CD14-positive monocyte (primary cell): Measurements from ENCODE around the gene ZNF524. TPM values are rescaled to one million over a fixed set of nuclear protein-coding genes. Genes with fewer than 3 reads are reported as not detected.

Experiments
- DNase-seq, 3 donors: peaks; one replicate each; pipeline ENCODE4 v3.0.0-alpha.2; 2011 to 2022
- H2AFZ ChIP-seq: 2 replicates; pipeline ENCODE4 v1.6.0; 2012; ENCODE audit warnings: mild to moderate bottlenecking, low read depth, low read length, inconsistent platforms; ENCODE audit not compliant: insufficient read depth, poor library complexity, severe bottlenecking
- H3K27ac ChIP-seq, 2 donors: 1 replicate in 1 of 2; 2 replicates in 1 of 2; pipeline ENCODE4 v1.5.1; 2012 to 2013; ENCODE audit warnings: low read length in 2 of 2, control low read depth in 1 of 2, inconsistent platforms in 1 of 2, low read depth in 1 of 2, mild to moderate bottlenecking in 1 of 2
- H3K27me3 ChIP-seq, 2 donors: one replicate each; pipeline versions ENCODE4 v1.6.0 to v1.6.1; 2011 to 2013; ENCODE audit warnings: low read length in 2 of 2; ENCODE audit not compliant: control insufficient read depth in 2 of 2, insufficient read depth in 2 of 2
- H3K36me3 ChIP-seq, 2 donors: replicated peaks in 1 of 2; 1 replicate in 1 of 2; 2 replicates in 1 of 2; pipeline versions ENCODE4 v1.5.1 to v1.6.1; 2012 to 2013; ENCODE audit warnings: low read length in 2 of 2, control low read depth in 1 of 2, inconsistent platforms in 1 of 2, mild to moderate bottlenecking in 1 of 2; ENCODE audit not compliant: insufficient read depth in 2 of 2, control insufficient read depth in 1 of 2
- H3K4me1 ChIP-seq, 2 donors: 1 replicate in 1 of 2; 2 replicates in 1 of 2; pipeline versions ENCODE4 v1.5.1 to v1.6.1; 2012 to 2013; ENCODE audit warnings: low read length in 2 of 2, control low read depth in 1 of 2, inconsistent platforms in 1 of 2, mild to moderate bottlenecking in 1 of 2, moderate library complexity in 1 of 2; ENCODE audit not compliant: insufficient read depth in 2 of 2, control insufficient read depth in 1 of 2
- H3K4me2 ChIP-seq: replicated peaks from 2 replicates; pipeline ENCODE3; 2012; ENCODE audit warnings: low read length, moderate library complexity, mild to moderate bottlenecking; ENCODE audit not compliant: poor library complexity, severe bottlenecking; ENCODE audit errors: extremely low read depth
- H3K4me3 ChIP-seq, 3 experiments: fragments of 200-600 bp in 1 of 3; sonication (generic) in 1 of 3; replicated peaks in 1 of 3; 1 replicate in 2 of 3; 2 replicates in 1 of 3; pipeline ENCODE4 v1.5.1; 2011 to 2013; ENCODE audit warnings: low read length in 3 of 3, mild to moderate bottlenecking in 3 of 3, control low read depth in 2 of 3, low read depth in 2 of 3, inconsistent platforms in 1 of 3, moderate library complexity in 1 of 3
- H3K79me2 ChIP-seq: 2 replicates; pipeline ENCODE4 v1.6.0; 2012; ENCODE audit warnings: mild to moderate bottlenecking, control low read depth, inconsistent platforms, low read length, moderate library complexity; ENCODE audit not compliant: insufficient read depth
- H3K9ac ChIP-seq: 2 replicates; pipeline ENCODE4 v1.6.0; 2017; ENCODE audit warnings: low read length, mild to moderate bottlenecking; ENCODE audit not compliant: insufficient read depth, poor library complexity, severe bottlenecking
- H3K9me3 ChIP-seq, 2 donors: replicated peaks in 1 of 2; 1 replicate in 1 of 2; 2 replicates in 1 of 2; pipeline versions ENCODE4 v1.5.1 to v1.6.1; 2012 to 2013; ENCODE audit warnings: low read length in 2 of 2, control low read depth in 1 of 2; ENCODE audit not compliant: control insufficient read depth in 1 of 2, insufficient read depth in 1 of 2
- H4K20me1 ChIP-seq: 2 replicates; pipeline ENCODE4 v1.6.0; 2012; ENCODE audit warnings: mild to moderate bottlenecking, low read length, control low read depth, moderate library complexity; ENCODE audit not compliant: insufficient read depth
- H3K27ac Mint-ChIP-seq, 7 donors: one replicate each; pipeline ENCODE4 v1.8.0; 2020; ENCODE audit warnings: mild to moderate bottlenecking in 7 of 7, mixed read lengths in 7 of 7, moderate library complexity in 6 of 7, inconsistent platforms in 2 of 7
- H3K27me3 Mint-ChIP-seq, 3 donors: one replicate each; pipeline ENCODE4 v1.8.0; 2021 to 2022; ENCODE audit warnings: low read depth in 3 of 3, mild to moderate bottlenecking in 3 of 3, mixed read lengths in 3 of 3, moderate library complexity in 3 of 3, inconsistent platforms in 1 of 3
- H3K36me3 Mint-ChIP-seq, 2 donors: one replicate each; pipeline ENCODE4 v1.8.0; 2020; ENCODE audit warnings: mixed read lengths in 2 of 2, inconsistent platforms in 1 of 2, mild to moderate bottlenecking in 1 of 2
- H3K4me1 Mint-ChIP-seq: one replicate; pipeline ENCODE4 v1.8.0; 2020; ENCODE audit warnings: mild to moderate bottlenecking, mixed read lengths
- H3K4me3 Mint-ChIP-seq, 2 donors: one replicate each; pipeline ENCODE4 v1.8.0; 2020; ENCODE audit warnings: mild to moderate bottlenecking in 2 of 2, mixed read lengths in 2 of 2, moderate library complexity in 1 of 2
- H3K9me3 Mint-ChIP-seq, 7 donors: one replicate each; pipeline ENCODE4 v1.8.0; 2020 to 2022; ENCODE audit warnings: mixed read lengths in 7 of 7, mild to moderate bottlenecking in 6 of 7, moderate library complexity in 6 of 7, inconsistent platforms in 2 of 7
- WGBS: methylation state at CpG from one replicate; pipeline ENCODE4 v1.1.5; 2013; ENCODE audit warnings: missing lambda C conversion rate; ENCODE audit not compliant: insufficient coverage; 5-methylcytosine and 5-hydroxymethylcytosine counted together
- intact Hi-C, 2 donors: fragments of 100-400 bp; cut with micrococcal nuclease; formaldehyde crosslinking; loops; one replicate each; pipeline versions ENCODE4 v1.15.0 to v1.15.1; 2023
- polyA plus RNA-seq, 3 donors: library from polyadenylated mRNA; depleted of rRNA in 1 of 3; unstranded in 2 of 3; stranded (reverse) in 1 of 3; fragments of 300-500 nt in 2 of 3; fragments of >200 nt in 1 of 3; fragmentation: Illumina TruSeq in 2 of 3; gene quantifications; 1 replicate in 2 of 3; 2 replicates in 1 of 3; pipeline ENCODE4 v1.2.3, GENCODE V29; 2012 to 2021
- TF ChIP-seq, protein P1 (sequence below): fragments of 200-600 bp; IDR thresholded peaks from one replicate; pipeline ENCODE4 v1.8.0; 2022; ENCODE audit warnings: antibody characterized with exemption, mild to moderate bottlenecking

ZNF524 gene
- polyA plus RNA-seq, 3 donors: 27.9 to 45.7 (median 41.8) TPM

DNA sequence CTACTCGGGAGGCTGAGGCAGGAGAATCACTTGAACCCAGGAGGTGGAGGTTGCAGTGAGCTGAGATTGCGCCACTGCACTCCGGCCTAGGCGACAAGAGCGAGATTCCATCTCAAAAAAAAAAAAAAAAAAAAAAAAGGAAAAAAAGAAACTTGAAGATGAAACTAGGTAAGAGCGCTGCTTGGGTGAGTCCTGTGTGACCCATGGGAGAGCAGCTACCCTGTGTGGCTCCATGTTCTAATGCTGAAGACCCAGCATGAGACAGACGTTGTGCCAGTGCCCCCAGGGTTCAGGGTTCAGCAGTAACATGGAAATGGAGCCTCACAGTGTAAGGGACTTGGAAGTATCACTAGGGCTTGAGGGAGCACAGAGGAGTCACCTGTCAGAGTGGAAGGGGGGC lies 18.3 kb downstream of the ZNF524 start:
- Histone ChIP-seq H3K27me3 (no peaks in the 10 kb centered on the region), H3K4me1 (peaks cover 52 to 62% of the 10 kb centered on the region in 2 donors), H3K9me3 (no peaks in the 10 kb centered on the region), H3K36me3 (peaks cover 16 to 25% of the 10 kb centered on the region in 2 donors), H3K4me2 (no peak overlapping the region), H3K4me3 (no peak overlapping the region), H4K20me1 (peaks cover under 1% of the 10 kb centered on the region), H3K9ac (no peak overlapping the region), H3K27ac (peak overlapping the region; percentile 52 to 53), H2AFZ (no peak overlapping the region), H3K79me2 (peaks cover 30% of the 10 kb centered on the region)
- TF ChIP-seq, protein P1, sequence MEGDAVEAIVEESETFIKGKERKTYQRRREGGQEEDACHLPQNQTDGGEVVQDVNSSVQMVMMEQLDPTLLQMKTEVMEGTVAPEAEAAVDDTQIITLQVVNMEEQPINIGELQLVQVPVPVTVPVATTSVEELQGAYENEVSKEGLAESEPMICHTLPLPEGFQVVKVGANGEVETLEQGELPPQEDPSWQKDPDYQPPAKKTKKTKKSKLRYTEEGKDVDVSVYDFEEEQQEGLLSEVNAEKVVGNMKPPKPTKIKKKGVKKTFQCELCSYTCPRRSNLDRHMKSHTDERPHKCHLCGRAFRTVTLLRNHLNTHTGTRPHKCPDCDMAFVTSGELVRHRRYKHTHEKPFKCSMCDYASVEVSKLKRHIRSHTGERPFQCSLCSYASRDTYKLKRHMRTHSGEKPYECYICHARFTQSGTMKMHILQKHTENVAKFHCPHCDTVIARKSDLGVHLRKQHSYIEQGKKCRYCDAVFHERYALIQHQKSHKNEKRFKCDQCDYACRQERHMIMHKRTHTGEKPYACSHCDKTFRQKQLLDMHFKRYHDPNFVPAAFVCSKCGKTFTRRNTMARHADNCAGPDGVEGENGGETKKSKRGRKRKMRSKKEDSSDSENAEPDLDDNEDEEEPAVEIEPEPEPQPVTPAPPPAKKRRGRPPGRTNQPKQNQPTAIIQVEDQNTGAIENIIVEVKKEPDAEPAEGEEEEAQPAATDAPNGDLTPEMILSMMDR: no peak
- Mint-ChIP-seq H3K4me3 (peak overlapping the region in 1 of 2 donors; percentile 53), H3K27ac (peak overlapping the region; percentile 86 to 97 (median 92)), H3K9me3 (peaks cover 0 to 2% (median 2%) of the 10 kb centered on the region in 7 donors), H3K4me1 (peaks cover 49% of the 10 kb centered on the region), H3K36me3 (peaks cover 22 to 45% of the 10 kb centered on the region in 2 donors), H3K27me3 (peaks cover 0 to 4% (median 1%) of the 10 kb centered on the region in 3 donors)
- intact Hi-C loops: no loop called here
- no peak for DNase-seq
- 90% methylated on average over 2 of the region's 7 CpGs for whole genome bisulfite sequencing

DNA sequence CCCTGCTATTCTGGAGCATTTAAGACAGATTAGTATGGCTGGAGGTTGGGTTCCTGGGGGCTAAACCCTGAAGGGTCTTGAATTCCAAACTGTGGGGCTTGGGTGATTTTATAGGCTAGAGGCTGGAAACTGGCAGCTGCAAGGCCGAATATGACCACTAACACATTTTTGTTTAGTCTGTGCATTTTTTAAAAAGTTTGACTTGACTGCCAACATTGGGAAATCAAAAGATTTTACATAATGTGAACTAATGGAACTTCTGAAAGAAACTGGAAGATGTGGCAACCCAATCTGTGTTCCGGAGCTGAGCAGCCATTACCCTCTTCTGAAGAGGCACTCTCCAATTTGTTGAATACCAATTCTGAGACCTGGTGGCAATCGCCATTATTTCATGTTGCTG lies 19.2 kb downstream of the ZNF524 start:
- peaks cover 58 to 68% of the 10 kb centered on the region in 2 donors for H3K4me1 ChIP-seq
- 55% methylated on average over 2 of the region's 3 CpGs for WGBS
- H3K9me3 ChIP-seq: no peaks in the 10 kb centered on the region
- no peak overlapping the region for H2AFZ ChIP-seq
- peak overlapping the region; percentile 27 to 76 for H3K4me3 Mint-ChIP-seq
- H3K9ac ChIP-seq: no peak overlapping the region
- peaks cover 55% of the 10 kb centered on the region for H3K4me1 Mint-ChIP-seq
- H3K36me3 Mint-ChIP-seq: peaks cover 21 to 42% of the 10 kb centered on the region in 2 donors
- DNase-seq: peak; percentile 43 to 59 (median 52)
- H3K27me3 Mint-ChIP-seq: peaks cover 0 to 4% (median 1%) of the 10 kb centered on the region in 3 donors
- H3K79me2 ChIP-seq: peaks cover 34% of the 10 kb centered on the region
- H3K9me3 Mint-ChIP-seq: peaks cover 0 to 4% (median 0%) of the 10 kb centered on the region in 7 donors
- H3K36me3 ChIP-seq: peaks cover 14 to 25% of the 10 kb centered on the region in 2 donors
- H3K27ac Mint-ChIP-seq: peak overlapping the region; percentile 89 to 97 (median 93)
- H3K27me3 ChIP-seq: no peaks in the 10 kb centered on the region
- H3K27ac ChIP-seq: peak overlapping the region; percentile 53 to 83
- peak overlapping the region in 1 of 3 experiments; percentile 58 for H3K4me3 ChIP-seq
- intact Hi-C loops: no loop called here
- peak overlapping the region; percentile 71 for H3K4me2 ChIP-seq
- H4K20me1 ChIP-seq: no peaks in the 10 kb centered on the region
- TF ChIP-seq, protein P1: peak; percentile 10
